HUES64 (cell line): ENCODE results near the gene ZNF738. TPM values are rescaled to one million over a fixed set of nuclear protein-coding genes. Genes with fewer than 3 reads are reported as not detected.
"Not testable (repeated sequence)": the region's sequence is repeated elsewhere in the genome, so short reads cannot be mapped to it uniquely, and the experiment has no call there.

Experiments
- H3K27ac ChIP-seq: 2 replicates; pipeline ENCODE4 v1.7.0; 2013; ENCODE audit warnings: low read depth, low read length, inconsistent platforms
- H3K27me3 ChIP-seq: 2 replicates; pipeline ENCODE4 v1.6.1; 2013; ENCODE audit warnings: mild to moderate bottlenecking, low read length; ENCODE audit not compliant: insufficient read depth
- H3K36me3 ChIP-seq: 2 replicates; pipeline ENCODE4 v1.6.1; 2013; ENCODE audit warnings: mild to moderate bottlenecking, low read length; ENCODE audit not compliant: insufficient read depth
- H3K4me1 ChIP-seq: 2 replicates; pipeline ENCODE4 v1.6.1; 2013; ENCODE audit warnings: mild to moderate bottlenecking, low read length, moderate library complexity; ENCODE audit not compliant: insufficient read depth
- H3K4me3 ChIP-seq: 2 replicates; pipeline ENCODE4 v1.5.1; 2013; ENCODE audit warnings: mild to moderate bottlenecking, low read length, moderate library complexity
- H3K9ac ChIP-seq: 2 replicates; pipeline ENCODE4 v1.6.1; 2013; ENCODE audit warnings: mild to moderate bottlenecking, low read depth, low read length
- H3K9me3 ChIP-seq: 2 replicates; pipeline ENCODE4 v1.6.1; 2013; ENCODE audit warnings: low read depth, low read length; ENCODE audit not compliant: insufficient read depth
- WGBS: fragments of 150-250, 120-280 bp; methylation state at CpG from one replicate; pipeline ENCODE4 v1.1.7; 2013; ENCODE audit warnings: missing lambda C conversion rate; 5-methylcytosine and 5-hydroxymethylcytosine counted together
- polyA plus RNA-seq, 2 experiments: library from polyadenylated mRNA; stranded (reverse); fragments of 50-300 nt; gene quantifications; one replicate each; pipeline ENCODE4 v1.2.3, GENCODE V29; 2013

Gene ZNF738
- 49.2 TPM for polyA plus RNA-seq (2013, experiment 1 of 2)
- 57.6 TPM for polyA plus RNA-seq (2013, experiment 2 of 2)

- Histone ChIP-seq H3K27me3 (no peaks in the 10 kb centered on the region), H3K4me3 (peak within 1 kb of the TSS; percentile 89), H3K36me3 (peaks cover 37% of the 10 kb centered on the region), H3K27ac (peak within 1 kb of the TSS; percentile 97), H3K9me3 (no peaks in the 10 kb centered on the region), H3K9ac (peak within 1 kb of the TSS; percentile 99), H3K4me1 (no peaks in the 10 kb centered on the region)
- WGBS, result under 1% methylated on average over 36 of the region's 36 CpGs
Measured at GRCh38 chr19:21358768-21359451, at the start of gene ZNF738. TSS of gene ZNF738 (plus strand) at chr19:21359000. CDS start at chr19:21359141, 141 bp downstream.

GRCh38 chr19:21312807-21313206 is 46.0 kb upstream of the ZNF738 start:
- not testable (repeated sequence) for H3K9me3 ChIP-seq, H3K4me1 ChIP-seq, H3K4me3 ChIP-seq, H3K9ac ChIP-seq, H3K27ac ChIP-seq, H3K27me3 ChIP-seq
- WGBS, result 96% methylated on average over 2 of the region's 2 CpGs
- peaks cover 24% of the 10 kb centered on the region for H3K36me3 ChIP-seq

- Histone ChIP-seq H3K27ac (no peak overlapping the region), H3K4me1 (no peaks in the 10 kb centered on the region), H3K4me3 (no peak overlapping the region), H3K36me3 (peaks cover 9% of the 10 kb centered on the region; the same call in 1 of the 2 replicates), H3K9ac (no peak overlapping the region), H3K9me3 (no peaks in the 10 kb centered on the region), H3K27me3 (no peaks in the 10 kb centered on the region)
- 97% methylated on average over 1 of the region's 1 CpG for WGBS
Measured at GRCh38 chr19:21314676-21315075, 44.1 kb upstream of the ZNF738 start.

DNA sequence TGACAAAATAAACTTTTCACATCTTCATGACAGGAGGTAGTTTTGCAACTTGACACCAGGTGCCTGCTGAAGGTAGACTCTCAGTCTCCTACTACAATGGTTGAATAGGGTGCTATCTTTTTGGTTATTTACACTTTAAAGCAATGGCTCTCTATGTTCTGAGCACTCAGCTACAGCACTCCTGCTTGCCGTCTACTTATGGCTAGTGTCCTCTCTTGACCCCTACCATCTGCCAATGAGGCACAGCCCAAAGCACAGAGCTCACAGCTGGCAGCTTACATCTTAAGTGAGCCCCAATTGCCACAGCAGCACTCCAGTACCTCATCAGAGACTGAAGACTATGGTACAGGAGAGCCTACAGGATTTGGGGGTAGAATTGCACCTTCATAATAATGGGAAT is 41.0 kb upstream of the ZNF738 start:
- no peaks in the 10 kb centered on the region for H3K27me3 ChIP-seq
- no peaks in the 10 kb centered on the region for H3K9me3 ChIP-seq
- H3K9ac ChIP-seq, result no peak overlapping the region
- H3K4me3 ChIP-seq, result no peak overlapping the region
- H3K36me3 ChIP-seq, result peaks cover 7% of the 10 kb centered on the region; the same call in 1 of the 2 replicates
- H3K4me1 ChIP-seq, result peaks cover 4% of the 10 kb centered on the region
- H3K27ac ChIP-seq, result no peak overlapping the region
- WGBS, result 59% methylated on average over 1 of the region's 1 CpG

DNA sequence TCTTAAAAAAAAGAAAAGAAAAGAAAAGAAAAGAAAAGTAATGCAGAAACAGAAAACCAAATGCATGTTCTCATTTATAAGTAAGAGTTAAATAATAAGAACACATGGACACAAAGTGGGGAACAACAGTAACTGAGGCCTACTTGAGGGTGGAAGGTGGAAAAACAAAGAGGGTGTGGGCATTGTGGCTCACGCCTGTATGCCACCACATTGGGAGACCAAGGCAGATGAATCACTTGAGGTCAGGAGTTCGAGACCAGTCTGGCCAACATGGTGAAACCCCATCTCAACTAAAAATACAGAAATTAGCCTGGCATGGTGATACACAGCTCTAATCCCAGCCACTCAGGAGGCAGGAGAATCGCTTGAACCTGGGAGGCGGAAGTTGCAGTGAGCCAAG is 37.7 kb upstream of the ZNF738 start:
- no peak overlapping the region for H3K9ac ChIP-seq
- H3K27me3 ChIP-seq, result no peaks in the 10 kb centered on the region
- H3K9me3 ChIP-seq, result peaks cover 2% of the 10 kb centered on the region; the same call in 1 of the 2 replicates
- H3K4me1 ChIP-seq, result peaks cover 13% of the 10 kb centered on the region
- no peak overlapping the region for H3K4me3 ChIP-seq
- no peak overlapping the region for H3K27ac ChIP-seq
- peaks cover 6% of the 10 kb centered on the region for H3K36me3 ChIP-seq
- 91% methylated on average over 4 of the region's 4 CpGs for WGBS

DNA sequence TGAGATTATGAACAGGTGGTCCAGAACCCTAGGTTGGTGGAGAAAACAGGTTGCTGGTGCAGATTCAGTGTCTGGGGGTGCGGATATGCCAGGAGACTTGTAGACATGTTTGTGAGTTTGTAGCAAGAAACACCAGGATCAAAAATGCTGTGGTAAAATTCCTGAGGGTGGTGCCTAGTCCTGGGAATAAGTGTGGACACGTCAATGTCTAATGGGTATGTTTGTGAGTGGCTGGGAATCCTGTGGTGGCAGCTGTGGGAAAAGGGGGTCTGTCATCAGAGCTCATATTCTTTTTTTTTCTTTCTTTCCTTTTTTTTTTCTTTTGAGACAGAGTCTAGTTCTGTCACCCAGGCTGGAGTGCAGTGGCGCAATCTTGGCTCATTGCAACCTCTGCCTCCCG is 36.8 kb upstream of the ZNF738 start:
- Histone ChIP-seq H3K27me3 (no peaks in the 10 kb centered on the region), H3K27ac (no peak overlapping the region), H3K36me3 (peaks cover 15% of the 10 kb centered on the region), H3K9me3 (peaks cover 6% of the 10 kb centered on the region; the same call in 1 of the 2 replicates), H3K9ac (no peak overlapping the region), H3K4me3 (no peak overlapping the region), H3K4me1 (peaks cover 13% of the 10 kb centered on the region)
- 92% methylated on average over 4 of the region's 4 CpGs for WGBS

- Histone ChIP-seq H3K27me3 (no peaks in the 10 kb centered on the region), H3K4me3 (no peak overlapping the region), H3K9ac (no peak overlapping the region), H3K9me3 (peaks cover 6% of the 10 kb centered on the region; the same call in 1 of the 2 replicates), H3K4me1 (peaks cover 13% of the 10 kb centered on the region), H3K27ac (no peak overlapping the region), H3K36me3 (peaks cover 19% of the 10 kb centered on the region)
- 94% methylated on average over 8 of the region's 8 CpGs for WGBS
Measured at GRCh38 chr19:21322528-21322927, 36.3 kb upstream of the ZNF738 start.

GRCh38 chr19:21323000-21323399 is 35.8 kb upstream of the ZNF738 start:
- H3K9me3 ChIP-seq, result peaks cover 6% of the 10 kb centered on the region; the same call in 1 of the 2 replicates
- H3K36me3 ChIP-seq, result peaks cover 23% of the 10 kb centered on the region

GRCh38 chr19:21326169-21326568 is 32.6 kb upstream of the ZNF738 start:
- H3K4me3 ChIP-seq, result no peak overlapping the region
- peaks cover 6% of the 10 kb centered on the region; the same call in 1 of the 2 replicates for H3K9me3 ChIP-seq
- H3K9ac ChIP-seq, result no peak overlapping the region
- peaks cover 23% of the 10 kb centered on the region for H3K36me3 ChIP-seq
- H3K27ac ChIP-seq, result no peak overlapping the region
- H3K4me1 ChIP-seq, result peaks cover 13% of the 10 kb centered on the region
- 100% methylated on average over 1 of the region's 2 CpGs for WGBS
- H3K27me3 ChIP-seq, result no peaks in the 10 kb centered on the region

More at GRCh38 chr19:21323000-21323399, 35.8 kb upstream of the ZNF738 start:
- Histone ChIP-seq H3K27me3 (no peaks in the 10 kb centered on the region), H3K4me3 (no peak overlapping the region), H3K9ac (no peak overlapping the region), H3K4me1 (peaks cover 13% of the 10 kb centered on the region), H3K27ac (no peak overlapping the region)
- WGBS, result 80% methylated on average over 1 of the region's 2 CpGs

- Histone ChIP-seq H3K4me3 (peak overlapping the region; percentile 99), H3K27me3 (no peaks in the 10 kb centered on the region), H3K9ac (peak overlapping the region; percentile 99), H3K9me3 (peaks cover 9% of the 10 kb centered on the region; the same call in 1 of the 2 replicates), H3K36me3 (peaks cover 23% of the 10 kb centered on the region), H3K4me1 (peaks cover 4% of the 10 kb centered on the region; the same call in 1 of the 2 replicates), H3K27ac (peak overlapping the region; percentile 98)
- 2% methylated on average over 6 of the region's 6 CpGs for WGBS
Measured at GRCh38 chr19:21328406-21328805, 30.4 kb upstream of the ZNF738 start.

DNA sequence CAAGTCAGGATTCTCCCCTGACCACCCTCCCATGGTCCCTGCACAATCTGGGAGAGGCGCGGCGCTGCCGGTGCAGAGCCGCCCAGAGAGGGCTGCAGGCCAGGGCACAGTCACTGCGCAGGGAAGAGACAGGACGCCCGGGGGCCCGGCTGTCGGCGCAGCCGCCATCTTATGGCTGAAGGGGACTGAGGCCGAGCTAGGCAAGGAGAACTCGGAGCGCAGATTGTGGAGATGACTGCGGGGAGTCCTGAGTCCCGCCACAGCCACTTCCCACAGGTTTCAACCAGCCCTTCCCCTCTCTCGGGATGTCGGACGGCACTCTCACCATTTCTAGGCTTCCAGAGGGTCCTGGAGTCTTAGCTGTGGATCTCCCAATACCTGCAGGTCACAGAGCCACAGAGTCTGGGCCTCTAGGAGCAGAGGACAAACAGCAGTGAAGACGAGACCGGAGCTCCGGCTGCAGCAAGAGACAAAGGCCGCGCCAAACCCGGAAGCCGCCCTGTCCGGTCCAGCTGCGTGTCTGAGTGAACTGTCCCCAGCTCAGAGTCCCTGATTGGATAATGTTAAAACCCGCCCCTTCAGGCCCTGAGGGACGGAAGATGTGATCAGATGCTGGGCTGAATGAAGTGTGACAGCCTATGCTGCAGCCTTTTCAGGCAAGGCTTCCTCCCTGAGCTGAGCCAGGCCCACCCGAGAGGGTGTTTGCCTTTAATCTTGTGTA is 29.8 kb upstream of the ZNF738 start, which contains the start of gene ZNF708:
Gene ZNF708 (minus strand): TSS at position 526 of the 721 bp plus-strand sequence. CDS start 198 bp downstream, at position 328.
- Histone ChIP-seq H3K4me1 (no peaks in the 10 kb centered on the region), H3K9ac (peak within 1 kb of the TSS; percentile 99), H3K27ac (peak within 1 kb of the TSS; percentile 98), H3K4me3 (peak within 1 kb of the TSS; percentile 99), H3K27me3 (no peaks in the 10 kb centered on the region), H3K9me3 (peaks cover 11% of the 10 kb centered on the region; the same call in 1 of the 2 replicates), H3K36me3 (peaks cover 23% of the 10 kb centered on the region)
- WGBS, result under 1% methylated on average over 31 of the region's 32 CpGs
